GM19467 (cell line): ENCODE results near the gene ERVK3-1.
"Not testable (repeated sequence)": the region's sequence is repeated elsewhere in the genome, so short reads cannot be mapped to it uniquely, and the experiment has no call there.

Experiments used
- ATAC-seq: cut with Tn5 transposase; IDR thresholded peaks from one replicate; pipeline ENCODE4 v1.9.1; 2021; ENCODE audit warnings: mild to moderate bottlenecking, moderate library complexity; ENCODE audit not compliant: unreplicated experiment

ERVK3-1 gene

DNA sequence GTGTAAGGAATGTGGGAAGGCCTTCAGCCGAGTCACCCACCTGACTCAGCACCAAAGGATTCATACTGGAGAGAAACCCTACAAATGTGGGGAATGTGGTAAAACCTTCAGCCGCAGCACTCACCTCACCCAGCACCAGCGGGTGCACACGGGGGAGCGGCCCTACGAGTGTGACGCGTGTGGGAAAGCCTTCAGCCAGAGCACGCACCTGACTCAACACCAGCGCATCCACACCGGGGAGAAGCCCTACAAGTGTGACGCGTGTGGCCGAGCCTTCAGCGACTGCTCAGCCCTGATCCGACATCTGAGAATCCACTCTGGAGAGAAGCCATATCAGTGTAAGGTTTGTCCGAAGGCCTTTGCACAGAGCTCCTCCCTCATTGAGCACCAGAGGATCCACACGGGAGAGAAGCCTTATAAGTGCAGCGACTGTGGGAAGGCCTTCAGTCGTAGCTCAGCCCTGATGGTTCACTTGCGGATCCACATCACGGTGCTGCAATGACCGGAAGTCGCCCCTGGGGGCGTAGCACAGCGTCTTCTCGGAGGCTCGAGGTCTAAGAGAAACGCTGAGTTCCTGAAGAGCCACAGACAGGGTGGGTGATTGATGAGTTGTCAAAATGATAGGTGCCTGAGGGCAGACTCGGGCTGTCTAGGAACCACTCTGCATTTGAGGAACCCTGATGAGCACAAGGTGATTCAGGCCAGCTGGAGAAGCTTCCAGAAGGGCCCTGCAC lies 33.8 kb downstream of the ERVK3-1 start:
- ATAC-seq, result no peak

DNA sequence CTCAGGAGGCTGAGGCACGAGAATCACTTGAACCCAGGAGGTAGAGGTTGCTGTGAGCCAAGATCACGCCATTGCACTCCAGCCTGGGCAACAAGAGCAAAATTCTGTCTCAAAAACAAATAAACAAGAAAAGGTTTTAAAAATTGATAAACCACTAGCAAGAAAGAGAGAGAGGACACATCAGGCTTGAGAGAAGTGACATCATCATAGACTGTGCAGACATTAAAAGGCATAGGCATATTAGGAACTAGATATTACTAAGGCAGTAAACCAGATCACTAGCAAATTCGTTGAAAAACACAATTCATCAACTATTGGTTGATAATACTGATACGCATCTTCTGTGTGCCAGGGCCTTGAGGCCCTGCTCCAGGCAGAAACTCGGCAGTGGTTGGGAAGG lies 40.4 kb downstream of the ERVK3-1 start:
- no peak for ATAC-seq

DNA sequence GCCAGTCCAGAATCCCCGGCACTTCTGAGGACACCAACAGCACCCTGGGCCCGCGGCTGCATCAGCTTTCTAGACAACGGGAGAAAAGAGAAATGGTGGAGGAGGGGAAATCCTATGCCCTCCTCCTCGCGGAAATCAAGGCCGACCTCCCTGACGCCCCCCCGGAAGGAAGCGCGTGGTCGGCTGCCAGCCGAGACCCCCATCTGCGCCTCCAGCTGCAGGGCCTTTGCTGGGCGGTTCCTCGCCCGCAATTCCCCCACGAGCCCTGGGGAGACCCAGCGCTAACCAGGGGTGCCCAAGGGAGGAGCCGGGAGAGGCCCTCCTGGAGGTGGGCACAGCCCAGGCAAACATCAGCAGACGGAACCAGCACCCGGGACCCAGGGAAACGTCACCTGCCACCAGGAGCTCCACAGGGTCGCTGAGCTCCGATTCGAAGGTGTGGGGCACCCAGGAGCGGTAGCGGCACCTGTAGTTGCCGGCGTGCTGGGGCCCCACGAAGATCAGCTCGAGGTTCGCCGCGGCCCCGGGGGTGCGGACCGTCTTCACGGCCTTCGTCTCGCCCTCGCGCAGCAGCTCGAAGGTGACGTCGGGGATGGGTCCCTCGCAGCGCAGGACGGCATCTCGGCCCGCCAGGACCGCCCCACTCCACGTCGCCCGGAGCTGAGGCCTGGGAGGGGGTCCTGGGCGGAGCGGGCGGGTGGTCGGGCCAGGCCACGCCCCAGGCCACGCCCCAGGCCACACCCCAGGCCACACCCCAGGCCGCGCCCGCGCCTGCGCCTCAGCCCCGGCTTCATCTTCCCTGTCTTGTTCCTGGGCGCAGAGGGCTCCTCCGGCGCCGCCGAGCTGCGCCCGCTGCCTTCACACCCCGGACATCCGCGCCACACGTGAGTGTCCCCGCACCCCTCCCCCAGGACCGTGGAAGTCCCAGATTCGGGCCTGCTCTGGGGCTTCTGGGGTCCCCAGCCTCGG lies 42.1 kb downstream of the ERVK3-1 start:
- peak; percentile 85 for ATAC-seq

GRCh38 chr19:58348080-58348479 lies 42.9 kb downstream of the ERVK3-1 start:
- ATAC-seq, result not testable (repeated sequence)

GRCh38 chr19:58349590-58349989 lies 44.4 kb downstream of the ERVK3-1 start:
- ATAC-seq, result no peak

DNA sequence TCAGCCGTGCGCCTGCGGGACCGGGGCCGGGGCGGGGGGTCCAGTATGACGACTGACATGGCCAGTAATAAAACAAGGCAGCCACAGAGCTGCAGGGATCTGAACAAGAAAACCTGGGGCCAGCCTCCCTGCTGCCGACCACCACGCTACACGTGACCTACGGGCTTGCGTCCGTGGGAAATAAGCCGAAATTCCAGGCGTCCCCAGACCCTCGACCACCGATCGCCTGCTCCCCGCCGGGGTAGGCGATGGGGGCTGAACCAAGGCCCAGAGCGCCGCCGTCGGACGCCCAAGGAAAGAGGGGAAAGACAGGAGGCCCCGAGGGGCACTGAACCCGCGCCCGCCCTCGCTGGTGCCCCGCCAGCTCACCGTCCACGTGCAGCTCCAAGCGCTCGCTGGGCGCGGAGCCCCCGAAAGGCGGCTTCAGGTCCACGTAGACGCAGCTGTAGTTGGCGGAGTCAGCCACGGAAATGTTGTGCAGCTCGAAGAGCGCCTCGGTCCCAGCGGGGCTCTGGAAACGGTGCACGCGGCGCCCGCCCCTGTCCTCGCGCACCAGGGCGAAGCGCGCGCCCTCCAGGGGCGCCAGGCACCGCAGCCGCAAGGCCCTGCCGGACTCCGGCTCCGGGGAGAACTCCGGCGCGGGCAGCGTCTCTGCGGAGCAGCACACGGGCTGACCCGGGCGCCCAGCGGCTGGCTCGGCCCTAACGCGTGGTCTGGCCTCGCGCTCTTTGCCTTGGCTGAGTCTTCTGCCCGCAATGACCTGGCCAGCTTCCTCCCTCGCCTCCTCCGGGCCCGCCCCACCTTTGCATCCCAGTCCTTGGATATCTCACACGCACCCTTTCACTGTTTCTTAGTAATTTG lies 45.1 kb downstream of the ERVK3-1 start:
- ATAC-seq, result no peak

- ATAC-seq, result no peak
Observed at GRCh38 chr19:58350871-58351557, 45.8 kb downstream of the ERVK3-1 start.

- ATAC-seq, result no peak
Observed at GRCh38 chr19:58351558-58351878, 46.3 kb downstream of the ERVK3-1 start.

- ATAC-seq, result no peak
Observed at GRCh38 chr19:58351990-58352755, 47.0 kb downstream of the ERVK3-1 start.

DNA sequence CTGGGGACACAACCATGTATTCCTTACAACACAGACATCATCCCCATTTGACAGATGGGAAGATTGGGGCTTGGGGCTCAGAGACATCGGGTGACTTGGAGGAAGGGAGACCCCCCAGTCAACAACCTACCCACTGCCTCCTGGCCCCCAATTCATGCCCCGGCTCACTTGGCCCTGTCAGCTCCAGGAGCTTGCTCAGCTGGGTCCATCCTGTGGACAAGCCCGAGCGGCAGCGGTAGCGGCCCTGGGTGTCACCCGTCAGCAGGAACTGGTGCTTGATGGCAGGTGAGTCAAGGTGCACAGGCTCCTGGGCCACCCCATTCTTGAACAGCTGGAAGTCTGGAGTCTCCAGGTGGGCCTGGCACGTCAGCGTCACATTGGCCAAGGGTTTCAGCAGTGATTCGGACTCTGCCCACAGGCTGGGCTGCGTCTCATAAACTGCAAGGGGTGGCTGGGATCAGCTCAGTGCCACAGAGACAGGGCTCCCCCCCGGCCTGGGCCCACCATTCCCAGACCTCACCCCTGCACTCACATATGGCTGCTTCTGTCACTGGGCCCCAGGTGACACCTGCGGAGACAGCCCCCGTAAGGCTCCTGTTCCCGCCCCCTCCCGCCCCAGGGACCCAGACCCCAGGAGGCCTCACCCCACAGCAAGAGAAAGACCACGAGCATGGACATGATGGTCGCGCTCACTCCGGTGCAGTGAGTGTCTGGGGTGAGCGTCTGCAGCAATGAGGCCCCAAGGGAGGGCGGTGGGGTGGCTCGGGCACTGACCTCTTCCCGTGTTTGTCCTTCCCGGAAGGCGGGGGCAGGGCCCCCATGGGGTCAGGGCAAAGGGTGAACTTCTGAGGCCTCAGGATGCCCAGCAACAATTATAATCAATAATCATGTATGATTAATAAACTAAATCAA lies 47.8 kb downstream of the ERVK3-1 start, which contains the start of gene A1BG:
Gene A1BG (minus strand): TSS at position 733 of the 912 bp plus-strand sequence. CDS start 55 bp downstream, at position 678.
- no peak for ATAC-seq

DNA sequence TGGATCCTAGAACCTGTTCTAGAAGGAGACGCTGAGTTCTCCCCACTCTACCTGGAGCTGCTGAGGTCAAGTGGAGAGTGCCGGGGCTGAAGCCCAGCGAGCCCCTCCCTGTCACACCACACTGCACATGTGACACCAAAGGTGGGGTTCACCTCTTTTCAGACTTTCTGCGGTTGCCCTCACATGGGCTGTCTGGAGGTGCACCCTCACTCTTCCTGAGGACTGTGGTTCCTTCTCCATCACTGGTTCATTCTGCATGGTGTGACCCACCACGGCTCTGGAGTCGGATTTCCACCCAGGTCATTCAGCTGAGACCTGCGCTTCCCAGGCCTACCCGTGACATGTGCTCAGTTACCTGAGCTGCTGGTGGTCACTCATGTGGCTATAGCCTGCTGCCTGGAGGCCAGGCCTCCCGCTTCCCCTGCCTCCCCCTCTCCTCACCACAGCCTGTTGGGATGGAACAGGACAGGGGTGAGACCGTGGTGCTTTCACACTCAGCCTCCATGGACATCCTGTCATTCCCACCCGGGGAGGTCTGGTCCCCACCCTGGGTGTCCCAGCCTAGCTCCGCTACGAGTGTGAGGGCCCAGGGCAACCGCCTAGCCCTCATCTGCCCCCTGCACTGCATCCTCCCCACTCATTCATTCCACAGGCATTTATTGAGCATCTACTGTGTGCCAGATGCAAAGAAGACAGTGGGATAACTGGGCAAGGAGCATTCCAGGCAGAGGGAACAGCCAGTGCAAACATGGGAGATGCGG lies 48.7 kb downstream of the ERVK3-1 start:
- no peak for ATAC-seq

DNA sequence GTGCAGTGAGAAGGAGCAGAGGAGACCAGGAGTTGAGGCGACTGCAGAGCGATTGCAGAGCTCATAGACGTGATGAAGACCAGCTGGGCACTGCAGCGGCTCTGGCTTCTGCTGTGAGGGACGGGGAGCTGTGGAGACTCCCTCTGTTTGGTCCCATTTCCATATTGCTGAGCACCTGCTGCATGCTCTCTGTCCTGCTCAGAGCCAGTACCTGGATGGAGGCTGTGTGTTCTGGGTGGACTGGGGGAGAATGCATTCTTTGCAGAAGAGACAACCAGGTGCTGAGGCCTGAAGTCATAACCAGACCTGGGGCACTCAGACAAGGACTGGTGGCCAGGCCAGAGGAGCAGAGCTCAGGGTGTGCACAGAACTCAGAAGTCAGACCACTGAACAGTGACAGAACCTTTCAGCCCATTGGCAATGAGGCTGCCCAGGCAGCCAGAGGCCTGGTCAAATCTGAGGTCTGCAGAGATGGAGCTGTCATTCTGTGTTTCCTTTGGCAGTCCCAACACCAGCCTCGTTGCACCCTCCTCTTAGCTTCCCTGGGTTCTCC lies 49.4 kb downstream of the ERVK3-1 start:
- no peak for ATAC-seq

GRCh38 chr19:58355215-58355796 lies 50.1 kb downstream of the ERVK3-1 start:
- ATAC-seq, result no peak

GRCh38 chr19:58355908-58356765 lies 51.0 kb downstream of the ERVK3-1 start:
- ATAC-seq, result no peak

- ATAC-seq, result no peak
Observed at GRCh38 chr19:58356766-58357480, 51.7 kb downstream of the ERVK3-1 start.
